K562 (cell line): ENCODE measurements around the gene IL1RL2. TPM values are rescaled to one million over a fixed set of nuclear protein-coding genes. Genes with fewer than 3 reads are reported as not detected.

Source experiments
- ATAC-seq: fragments of 200-7000 bp; cut with Tn5 transposase; 3 replicates; pipeline ENCODE4 v1.9.1; 2020; ENCODE audit warnings: moderate library complexity
- BruUV-seq: library from RNA; stranded (reverse); fragments of 400-500 nt; replicated peaks from 2 replicates; lab custom pipeline; 2021; lab: Mats Ljungman, UMichigan
- CTCF ChIA-PET: fragments of 300-600 bp; formaldehyde crosslinking; extraction: SDS; loops from one replicate; lab custom pipeline; 2021; ENCODE audit warnings: low intra/inter-chr PET ratio; lab: Yijun Ruan, JAX
- POLR2A ChIA-PET: fragments of 300-600, 350-650 bp; sonication (Branson Sonifier 250); formaldehyde crosslinking; extraction: SDS; loops from one replicate; lab custom pipeline; 2021; ENCODE audit warnings: antibody characterized with exemption, inconsistent platforms; lab: Yijun Ruan, JAX
- DNase-seq, 4 experiments: peaks; one replicate each; pipeline versions ENCODE4 v3.0.0 to v3.0.0-alpha.2; 2011 to 2018; ENCODE audit warnings: low spot score in 3 of 4, mixed read lengths in 3 of 4; ENCODE audit errors: extremely low read depth in 1 of 4
- FAIRE-seq: peaks from 2 replicates; lab custom pipeline; 2011; peaks lifted over from hg19 to GRCh38; lab: Jason Lieb, UNC
- H2AFZ ChIP-seq: 2 replicates; pipeline ENCODE4 v1.6.0; 2011; ENCODE audit warnings: low read depth, low read length, control low read depth, inconsistent platforms
- H3K27ac ChIP-seq: fragments of 200-600 bp; 3 replicates; pipeline ENCODE4 v1.8.0; 2011; ENCODE audit warnings: low read depth, mild to moderate bottlenecking, control low read depth, inconsistent platforms, low read length, moderate library complexity, mixed read lengths; ENCODE audit errors: extremely low read depth
- H3K27me3 ChIP-seq, 2 experiments: fragments of 300-600 bp in 1 of 2; 2 replicates in 1 of 2; 3 replicates in 1 of 2; pipeline versions ENCODE4 v1.6.0 to v1.8.0; 2011; ENCODE audit warnings: inconsistent platforms in 2 of 2, low read length in 2 of 2, mild to moderate bottlenecking in 1 of 2, mixed read lengths in 1 of 2, moderate library complexity in 1 of 2; ENCODE audit not compliant: control insufficient read depth in 2 of 2, insufficient read depth in 2 of 2
- H3K36me3 ChIP-seq: fragments of 300-600 bp; 3 replicates; pipeline ENCODE4 v1.8.0; 2011; ENCODE audit warnings: mild to moderate bottlenecking, low read length, inconsistent platforms; ENCODE audit not compliant: control insufficient read depth, insufficient read depth
- H3K4me1 ChIP-seq, 2 experiments: fragments of 200-600 bp in 1 of 2; replicated peaks in 1 of 2; 2 replicates in 1 of 2; 3 replicates in 1 of 2; pipeline versions ENCODE4 v1.5.1 to v1.8.0; 2011; ENCODE audit warnings: inconsistent platforms in 2 of 2, low read length in 2 of 2, mild to moderate bottlenecking in 1 of 2, mixed read lengths in 1 of 2, moderate library complexity in 1 of 2; ENCODE audit not compliant: control insufficient read depth in 2 of 2, insufficient read depth in 2 of 2
- H3K4me2 ChIP-seq: 2 replicates; pipeline ENCODE4 v1.6.1; 2011; ENCODE audit warnings: low read length, control low read depth, inconsistent platforms, mixed read lengths; ENCODE audit not compliant: insufficient read depth
- H3K4me3 ChIP-seq: fragments of 200-600 bp; sonication (generic), shearing (Covaris generic); 2 replicates; pipeline ENCODE4 v1.5.1; 2016; ENCODE audit warnings: control low read depth, inconsistent platforms
- H3K79me2 ChIP-seq: fragments of 200-600 bp; 3 replicates; pipeline ENCODE4 v1.8.0; 2011; ENCODE audit warnings: low read length, inconsistent platforms; ENCODE audit not compliant: control insufficient read depth, insufficient read depth
- H3K9ac ChIP-seq, 2 experiments: 2 replicates each; pipeline versions ENCODE4 v1.6.0 to v1.6.1; 2011; ENCODE audit warnings: low read depth in 2 of 2, low read length in 2 of 2, control low read depth in 1 of 2, inconsistent platforms in 1 of 2, mild to moderate bottlenecking in 1 of 2, mixed read lengths in 1 of 2; ENCODE audit not compliant: insufficient read depth in 1 of 2
- H3K9me1 ChIP-seq: one replicate; pipeline ENCODE4 v1.6.0; 2011; ENCODE audit warnings: inconsistent platforms, mild to moderate bottlenecking, low read length, moderate library complexity; ENCODE audit not compliant: control insufficient read depth, insufficient read depth
- H3K9me3 ChIP-seq: replicated peaks from 2 replicates; pipeline ENCODE4 v1.5.1; 2011; ENCODE audit warnings: low read depth, low read length, inconsistent platforms; ENCODE audit not compliant: control insufficient read depth, insufficient read depth
- H4K20me1 ChIP-seq: replicated peaks from 2 replicates; pipeline ENCODE4 v1.6.1; 2011; ENCODE audit warnings: low read length, inconsistent platforms, mixed read lengths; ENCODE audit not compliant: control insufficient read depth, insufficient read depth
- BMI1 ChIP-seq: fragments of 150-350 bp; IDR thresholded peaks from 2 replicates; pipeline ENCODE4 v1.6.1; 2014; ENCODE audit warnings: low read length
- HMG20A ChIP-seq: fragments of 450-650 bp; formaldehyde crosslinking; conservative IDR thresholded peaks from 2 replicates; pipeline ENCODE4 v1.4.0; 2020; ENCODE audit warnings: mild to moderate bottlenecking, mixed read lengths
- KAT7 ChIP-seq: sonication (generic); formaldehyde crosslinking; IDR thresholded peaks from 2 replicates; pipeline ENCODE4 v1.8.0; 2022; ENCODE audit warnings: missing genetic modification reagents, mild to moderate bottlenecking, borderline replicate concordance
- MAFK ChIP-seq: IDR thresholded peaks from 2 replicates; pipeline ENCODE4 v1.6.1; 2011; ENCODE audit warnings: low read length, improper control_type of control experiment
- RBBP5 ChIP-seq: fragments of 200-600 bp; sonication (generic); IDR thresholded peaks from 2 replicates; pipeline ENCODE4 v1.6.1; 2012; ENCODE audit warnings: borderline replicate concordance, mild to moderate bottlenecking, low read length, control low read depth, inconsistent platforms; ENCODE audit not compliant: insufficient read depth, poor library complexity, severe bottlenecking
- RUNX1 ChIP-seq: sonication (generic); IDR thresholded peaks from 2 replicates; pipeline ENCODE4 v1.6.1; 2016; ENCODE audit warnings: antibody characterized with exemption, low read depth
- SRSF9 ChIP-seq: fragments of 200-400 bp; formaldehyde crosslinking; IDR thresholded peaks from 2 replicates; pipeline ENCODE4 v1.6.1; 2017; ENCODE audit warnings: low read depth, low read length, borderline replicate concordance
- XRCC4 ChIP-seq: IDR thresholded peaks from one replicate; pipeline ENCODE4 v1.6.1; 2011; ENCODE audit not compliant: insufficient read depth, insufficient read length; ENCODE audit errors: extremely low read depth
- ZNF143 ChIP-seq: sonication (generic); formaldehyde crosslinking; IDR thresholded peaks from 2 replicates; pipeline ENCODE4 v1.9.0; 2022; ENCODE audit warnings: mild to moderate bottlenecking, missing genetic modification reagents
- ZNF253 ChIP-seq: fragments of 250-450 bp; sonication (Bioruptor Pico); conservative IDR thresholded peaks from 2 replicates; pipeline ENCODE4 v1.6.1; 2021; ENCODE audit warnings: mild to moderate bottlenecking
- ZNF41 ChIP-seq: fragments of 250-450 bp; sonication (Bioruptor Pico); conservative IDR thresholded peaks from 2 replicates; pipeline ENCODE4 v1.4.0; 2020; ENCODE audit warnings: mild to moderate bottlenecking
- ZNF830 ChIP-seq: fragments of 250-450 bp; sonication (Bioruptor Pico); IDR thresholded peaks from 2 replicates; pipeline ENCODE4 v1.5.0; 2021; ENCODE audit warnings: mild to moderate bottlenecking
- WGBS: fragments of 100-300 bp; shearing (Covaris generic); methylation state at CpG from one replicate; pipeline ENCODE4 v1.1.6; 2016; ENCODE audit warnings: low coverage, mixed read lengths; ENCODE audit not compliant: insufficient coverage; ENCODE audit errors: missing lambda C conversion rate; 5-methylcytosine and 5-hydroxymethylcytosine counted together
- in situ Hi-C: fragments of 300-500 bp; cut with MboI; formaldehyde crosslinking; loops from 4 replicates; pipeline ENCODE4 v1.15.0; 2018; ENCODE audit warnings: inconsistent platforms, mixed read lengths
- intact Hi-C: fragments of 100-400 bp; cut with micrococcal nuclease; formaldehyde crosslinking; loops from 2 replicates; pipeline ENCODE4 v1.14.2; 2022
- polyA plus RNA-seq, 8 experiments: library from polyadenylated mRNA; depleted of rRNA in 4 of 8; stranded (reverse) in 5 of 8; unstranded in 3 of 8; fragments of >200 nt; fragmentation: Nextera tagmentation in 2 of 8; fragmentation: Illumina TruSeq in 1 of 8; extraction: Ambion mirVana in 2 of 8; extraction: Trizol in 1 of 8; gene quantifications; 2 replicates each; pipeline versions ENCODE4 v1.2.1 to v1.2.3, GENCODE V29; 2011 to 2014; ENCODE audit warnings: inconsistent platforms in 1 of 8, missing spikeins in 1 of 8
- total RNA-seq, 7 experiments: library from RNA; depleted of rRNA in 6 of 7; stranded (reverse); fragments of >200 nt in 6 of 7; fragmentation: Illumina TruSeq in 2 of 7; extraction: Trizol in 2 of 7; gene quantifications; 2 replicates each; pipeline versions ENCODE4 v1.2.1 to v1.2.3, GENCODE V29; 2011 to 2021; ENCODE audit warnings: low replicate concordance in 1 of 7
- TF ChIP-seq, protein P1 (sequence below): fragments of 250-450 bp; sonication (Bioruptor Pico); IDR thresholded peaks from 2 replicates; pipeline ENCODE4 v1.5.0; 2021; ENCODE audit warnings: mild to moderate bottlenecking, borderline replicate concordance
- TF ChIP-seq, protein P2 (sequence below): fragments of 250-450 bp; sonication (Bioruptor Pico); IDR thresholded peaks from 2 replicates; pipeline ENCODE4 v1.9.0; 2021; ENCODE audit warnings: mild to moderate bottlenecking, inconsistent platforms
- TF ChIP-seq, protein P3 (sequence below), 3 experiments: IDR thresholded peaks in 2 of 3; conservative IDR thresholded peaks in 1 of 3; 2 replicates each; pipeline ENCODE4 v1.5.1; 2011 to 2012; ENCODE audit warnings: low read length in 3 of 3, mild to moderate bottlenecking in 3 of 3, control low read depth in 2 of 3, improper control_type of control experiment in 1 of 3, inconsistent platforms in 1 of 3, low read depth in 1 of 3, mixed read lengths in 1 of 3, moderate library complexity in 1 of 3; ENCODE audit not compliant: insufficient read depth in 2 of 3

The IL1RL2 gene
- total and polyA plus RNA-seq, 9 of the 15 experiments (the other 6 are each of a cell fraction or from before 2014, with no cell fraction given), result not detected

DNA sequence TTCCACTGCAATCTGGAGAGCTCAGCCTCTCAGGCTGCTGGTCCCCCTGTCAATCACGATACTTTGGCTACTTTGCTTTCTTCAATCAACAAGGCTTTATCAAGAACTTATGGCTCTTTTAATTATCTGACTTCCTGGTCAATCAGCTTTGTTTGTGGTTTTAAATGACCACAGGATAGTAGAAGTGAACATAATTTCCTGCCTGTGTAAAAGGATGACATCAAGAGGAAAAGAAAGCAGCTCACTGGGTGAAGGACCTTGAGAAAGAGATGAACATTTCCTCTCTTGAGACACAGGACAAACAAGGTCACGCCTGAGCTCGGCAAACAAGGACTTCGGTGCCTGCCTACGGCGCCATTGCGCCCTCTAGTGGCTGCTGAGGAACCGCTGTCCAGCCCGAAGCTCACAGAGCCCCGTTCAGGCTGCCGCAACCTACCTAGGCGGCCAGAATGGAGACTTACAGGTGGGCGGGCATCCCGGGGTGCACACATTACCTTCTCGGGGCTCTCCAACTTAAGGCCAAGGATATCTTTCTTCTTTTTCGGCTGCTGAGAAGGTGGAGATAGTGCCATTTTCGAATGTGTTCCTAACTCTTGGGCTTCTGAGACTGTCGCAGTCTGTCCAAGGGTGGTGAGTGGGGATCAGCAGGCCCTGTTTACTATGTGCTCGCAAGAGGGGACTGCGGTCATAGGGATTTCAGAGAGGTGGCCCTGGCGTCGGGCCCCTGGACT lies 54.0 kb downstream of the IL1RL2 start:
- no peak overlapping the region for H3K27ac ChIP-seq
- FAIRE-seq, result peak; percentile 98
- no peaks in the 10 kb centered on the region for H4K20me1 ChIP-seq
- WGBS, result 4% methylated on average over 21 of the region's 22 CpGs
- POLR2A ChIA-PET, result interaction anchor here (0.7 to 1.3 kb wide), 5 partner anchors 11 to 358 kb away, joined by 3 to 4 read pairs (median 3); no protein-coding TSS in a partner anchor
- H3K79me2 ChIP-seq, result no peaks in the 10 kb centered on the region
- peaks cover 0 to 7% of the 10 kb centered on the region in 2 experiments; a peak in 3 of 5 replicates for H3K4me1 ChIP-seq
- no peak overlapping the region for H3K4me2 ChIP-seq
- H3K4me3 ChIP-seq, result no peak overlapping the region
- in situ Hi-C loops, result loop anchor here (5.0 kb wide), 1 partner anchor 111 kb away; no protein-coding TSS in a partner anchor
- DNase-seq, result peak; percentile 78 to 91 (median 80)
- H3K36me3 ChIP-seq, result no peaks in the 10 kb centered on the region
- BruUV-seq, result no TSS peak
- intact Hi-C loops, result loop anchor here (1.0 to 5.0 kb wide), 5 partner anchors 54 to 235 kb away; partner anchors contain the start of gene IL1RL2
- H3K9ac ChIP-seq, result no peak overlapping the region
- H3K9me1 ChIP-seq, result no peaks in the 10 kb centered on the region
- H2AFZ ChIP-seq, result 0 out of 2 replicates have a peak overlapping the region, but pooled peaks have one; percentile 26
- peaks cover 0 to 9% of the 10 kb centered on the region in 2 experiments; a peak in 1 of 5 replicates for H3K27me3 ChIP-seq
- peak; percentile 99 for ATAC-seq
- H3K9me3 ChIP-seq, result no peaks in the 10 kb centered on the region
- CTCF ChIA-PET, result interaction anchor here (0.6 to 2.7 kb wide), 8 partner anchors 56 to 235 kb away, joined by 3 to 25 read pairs (median 4); partner anchors contain the start of gene IL18R1
- TF ChIP-seq HMG20A (CRISPR knock-in tag) (no peak), ZNF830 (CRISPR knock-in tag) (no peak), MAFK (no peak), SRSF9 (no peak), ZNF41 (CRISPR knock-in tag) (no peak), RUNX1 (no peak), ZNF143 (CRISPR knock-in tag) (no peak), XRCC4 (no peak), ZNF253 (no peak), KAT7 (CRISPR knock-in tag) (no peak), BMI1 (no peak), RBBP5 (no peak)
- TF ChIP-seq, protein P1, sequence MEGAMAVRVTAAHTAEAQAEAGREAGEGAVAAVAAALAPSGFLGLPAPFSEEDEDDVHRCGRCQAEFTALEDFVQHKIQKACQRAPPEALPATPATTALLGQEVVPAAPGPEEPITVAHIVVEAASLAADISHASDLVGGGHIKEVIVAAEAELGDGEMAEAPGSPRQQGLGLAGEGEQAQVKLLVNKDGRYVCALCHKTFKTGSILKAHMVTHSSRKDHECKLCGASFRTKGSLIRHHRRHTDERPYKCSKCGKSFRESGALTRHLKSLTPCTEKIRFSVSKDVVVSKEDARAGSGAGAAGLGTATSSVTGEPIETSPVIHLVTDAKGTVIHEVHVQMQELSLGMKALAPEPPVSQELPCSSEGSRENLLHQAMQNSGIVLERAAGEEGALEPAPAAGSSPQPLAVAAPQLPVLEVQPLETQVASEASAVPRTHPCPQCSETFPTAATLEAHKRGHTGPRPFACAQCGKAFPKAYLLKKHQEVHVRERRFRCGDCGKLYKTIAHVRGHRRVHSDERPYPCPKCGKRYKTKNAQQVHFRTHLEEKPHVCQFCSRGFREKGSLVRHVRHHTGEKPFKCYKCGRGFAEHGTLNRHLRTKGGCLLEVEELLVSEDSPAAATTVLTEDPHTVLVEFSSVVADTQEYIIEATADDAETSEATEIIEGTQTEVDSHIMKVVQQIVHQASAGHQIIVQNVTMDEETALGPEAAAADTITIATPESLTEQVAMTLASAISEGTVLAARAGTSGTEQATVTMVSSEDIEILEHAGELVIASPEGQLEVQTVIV (CRISPR knock-in tag), result no peak
- TF ChIP-seq, protein P2, sequence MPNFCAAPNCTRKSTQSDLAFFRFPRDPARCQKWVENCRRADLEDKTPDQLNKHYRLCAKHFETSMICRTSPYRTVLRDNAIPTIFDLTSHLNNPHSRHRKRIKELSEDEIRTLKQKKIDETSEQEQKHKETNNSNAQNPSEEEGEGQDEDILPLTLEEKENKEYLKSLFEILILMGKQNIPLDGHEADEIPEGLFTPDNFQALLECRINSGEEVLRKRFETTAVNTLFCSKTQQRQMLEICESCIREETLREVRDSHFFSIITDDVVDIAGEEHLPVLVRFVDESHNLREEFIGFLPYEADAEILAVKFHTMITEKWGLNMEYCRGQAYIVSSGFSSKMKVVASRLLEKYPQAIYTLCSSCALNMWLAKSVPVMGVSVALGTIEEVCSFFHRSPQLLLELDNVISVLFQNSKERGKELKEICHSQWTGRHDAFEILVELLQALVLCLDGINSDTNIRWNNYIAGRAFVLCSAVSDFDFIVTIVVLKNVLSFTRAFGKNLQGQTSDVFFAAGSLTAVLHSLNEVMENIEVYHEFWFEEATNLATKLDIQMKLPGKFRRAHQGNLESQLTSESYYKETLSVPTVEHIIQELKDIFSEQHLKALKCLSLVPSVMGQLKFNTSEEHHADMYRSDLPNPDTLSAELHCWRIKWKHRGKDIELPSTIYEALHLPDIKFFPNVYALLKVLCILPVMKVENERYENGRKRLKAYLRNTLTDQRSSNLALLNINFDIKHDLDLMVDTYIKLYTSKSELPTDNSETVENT (CRISPR knock-in tag), result no peak
- TF ChIP-seq, protein P3, sequence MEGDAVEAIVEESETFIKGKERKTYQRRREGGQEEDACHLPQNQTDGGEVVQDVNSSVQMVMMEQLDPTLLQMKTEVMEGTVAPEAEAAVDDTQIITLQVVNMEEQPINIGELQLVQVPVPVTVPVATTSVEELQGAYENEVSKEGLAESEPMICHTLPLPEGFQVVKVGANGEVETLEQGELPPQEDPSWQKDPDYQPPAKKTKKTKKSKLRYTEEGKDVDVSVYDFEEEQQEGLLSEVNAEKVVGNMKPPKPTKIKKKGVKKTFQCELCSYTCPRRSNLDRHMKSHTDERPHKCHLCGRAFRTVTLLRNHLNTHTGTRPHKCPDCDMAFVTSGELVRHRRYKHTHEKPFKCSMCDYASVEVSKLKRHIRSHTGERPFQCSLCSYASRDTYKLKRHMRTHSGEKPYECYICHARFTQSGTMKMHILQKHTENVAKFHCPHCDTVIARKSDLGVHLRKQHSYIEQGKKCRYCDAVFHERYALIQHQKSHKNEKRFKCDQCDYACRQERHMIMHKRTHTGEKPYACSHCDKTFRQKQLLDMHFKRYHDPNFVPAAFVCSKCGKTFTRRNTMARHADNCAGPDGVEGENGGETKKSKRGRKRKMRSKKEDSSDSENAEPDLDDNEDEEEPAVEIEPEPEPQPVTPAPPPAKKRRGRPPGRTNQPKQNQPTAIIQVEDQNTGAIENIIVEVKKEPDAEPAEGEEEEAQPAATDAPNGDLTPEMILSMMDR (IDR thresholded peaks at IDR 0.05 in 2 of 3, conservative IDR thresholded peaks at IDR 0.05 in 1 of 3; ENCODE audit: insufficient read depth in 2 of 3, low read depth in 1 of 3, low read length in 3 of 3), result peak; percentile 94 to 98 (median 95)
